A549 (cell line): ENCODE measurements around the gene PXYLP1. TPM values are rescaled to one million over a fixed set of nuclear protein-coding genes. Genes with fewer than 3 reads are reported as not detected.
A peak's percentile ranks its signal among the peaks of the same experiment; 100 is the strongest.
"Not testable (repeated sequence)": the region's sequence is repeated elsewhere in the genome, so short reads cannot be mapped to it uniquely, and the experiment has no call there.

Experiments
- ATAC-seq, 2 experiments: fragments of 200-7000 bp in 1 of 2; fragments of >200 bp in 1 of 2; cut with Nextera tagmentation in 1 of 2; cut with Tn5 transposase in 1 of 2; 3 replicates each; pipeline versions ENCODE4 v1.8.0 to v1.9.1; 2018 to 2020; ENCODE audit warnings: mild to moderate bottlenecking in 1 of 2, moderate library complexity in 1 of 2
- CTCF ChIA-PET: fragments of 300-600 bp; sonication (Branson Sonifier 250); formaldehyde crosslinking; extraction: SDS; loops from one replicate; lab custom pipeline; 2021; ENCODE audit warnings: antibody characterized with exemption, inconsistent platforms; lab: Yijun Ruan, JAX
- POLR2A ChIA-PET: fragments of 350-600 bp; formaldehyde crosslinking; extraction: SDS; loops from one replicate; lab custom pipeline; 2021; ENCODE audit warnings: antibody characterized with exemption, inconsistent platforms; lab: Yijun Ruan, JAX
- DNase-seq, 2 experiments: peaks; one replicate each; pipeline versions ENCODE4 v3.0.0 to v3.0.0-alpha.2; 2011 to 2016; ENCODE audit warnings: low read depth in 1 of 2, low spot score in 1 of 2
- FAIRE-seq: peaks from 2 replicates; lab custom pipeline; 2011; peaks lifted over from hg19 to GRCh38; lab: Jason Lieb, UNC
- H3K27ac ChIP-seq, 2 experiments: fragments of >200 bp; sonication (Bioruptor Twin); formaldehyde crosslinking; 3 replicates each; pipeline ENCODE4 v1.5.1; 2016 to 2017
- H3K4me1 ChIP-seq: fragments of >200 bp; sonication (Bioruptor Twin); formaldehyde crosslinking; 3 replicates; pipeline ENCODE4 v1.6.1; 2016
- H3K4me2 ChIP-seq: fragments of >200 bp; sonication (Bioruptor Twin); formaldehyde crosslinking; 3 replicates; pipeline ENCODE4 v1.6.1; 2016
- H3K4me3 ChIP-seq: fragments of >200 bp; sonication (Bioruptor Twin); formaldehyde crosslinking; 3 replicates; pipeline ENCODE4 v1.5.1; 2016
- H3K9me3 ChIP-seq: fragments of >200 bp; sonication (Bioruptor Twin); formaldehyde crosslinking; 3 replicates; pipeline ENCODE4 v1.6.1; 2016
- BCL3 ChIP-seq: fragments of >200 bp; sonication (Bioruptor Twin); formaldehyde crosslinking; IDR thresholded peaks from 3 replicates; pipeline ENCODE4 v1.6.1; 2016
- CEBPB ChIP-seq, 2 experiments: fragments of >200 bp in 1 of 2; sonication (Bioruptor Twin) in 1 of 2; formaldehyde crosslinking in 1 of 2; IDR thresholded peaks; 2 replicates each; pipeline ENCODE4 v1.6.1; 2012 to 2016
- CHD4 ChIP-seq: fragments of 200-600 bp; sonication (generic); IDR thresholded peaks from 2 replicates; pipeline ENCODE4 v1.6.1; 2016; ENCODE audit warnings: antibody characterized with exemption, mild to moderate bottlenecking, borderline replicate concordance
- CTCF ChIP-seq: fragments of >200 bp; sonication (Bioruptor Twin); formaldehyde crosslinking; IDR thresholded peaks from 3 replicates; pipeline ENCODE4 v1.5.1; 2016
- EP300 ChIP-seq, 2 experiments: fragments of >200 bp; sonication (Bioruptor Twin); formaldehyde crosslinking; IDR thresholded peaks; 2 replicates in 1 of 2; 3 replicates in 1 of 2; pipeline ENCODE4 v1.6.1; 2016 to 2017
- FOSL2 ChIP-seq, 2 experiments: fragments of 450-650 bp in 1 of 2; fragments of >200 bp in 1 of 2; sonication (Bioruptor Twin) in 1 of 2; formaldehyde crosslinking; IDR thresholded peaks; 2 replicates each; pipeline versions ENCODE4 v1.5.0 to v1.6.1; 2016 to 2020; ENCODE audit warnings: mild to moderate bottlenecking in 1 of 2, moderate library complexity in 1 of 2
- FOXS1 ChIP-seq: fragments of 250-450 bp; sonication (Bioruptor Pico); IDR thresholded peaks from 2 replicates; pipeline ENCODE4 v1.5.0; 2020; ENCODE audit warnings: mild to moderate bottlenecking, moderate library complexity
- GATA3 ChIP-seq: IDR thresholded peaks from 2 replicates; pipeline ENCODE4 v1.6.1; 2012; ENCODE audit warnings: borderline replicate concordance
- HOXA7 ChIP-seq: fragments of 250-450 bp; sonication (Bioruptor Pico); IDR thresholded peaks from 2 replicates; pipeline ENCODE4 v1.5.0; 2020; ENCODE audit warnings: mild to moderate bottlenecking, moderate library complexity
- JUN ChIP-seq, 2 experiments: fragments of >200 bp; sonication (Bioruptor Twin); formaldehyde crosslinking; IDR thresholded peaks; 2 replicates in 1 of 2; 3 replicates in 1 of 2; pipeline ENCODE4 v1.6.1; 2016 to 2017
- JUNB ChIP-seq: fragments of >200 bp; sonication (Bioruptor Twin); formaldehyde crosslinking; IDR thresholded peaks from 2 replicates; pipeline ENCODE4 v1.6.1; 2016
- KDM1A ChIP-seq: fragments of 200-600 bp; sonication (generic); IDR thresholded peaks from 2 replicates; pipeline ENCODE4 v1.6.1; 2016; ENCODE audit warnings: low read depth, mild to moderate bottlenecking
- KDM5A ChIP-seq: fragments of 200-600 bp; sonication (generic); IDR thresholded peaks from 2 replicates; pipeline ENCODE4 v1.6.1; 2016; ENCODE audit warnings: antibody characterized with exemption, mild to moderate bottlenecking
- NFE2L2 ChIP-seq: fragments of 150-350 bp; conservative IDR thresholded peaks from 2 replicates; pipeline ENCODE4 v1.6.1; 2014; ENCODE audit warnings: low read length
- RARB ChIP-seq: fragments of 250-450 bp; sonication (Bioruptor Pico); IDR thresholded peaks from 2 replicates; pipeline ENCODE4 v1.8.0; 2021; ENCODE audit warnings: mild to moderate bottlenecking, moderate library complexity
- WGBS: methylation state at CpG from one replicate; pipeline ENCODE4 v1.1.6; 2017; ENCODE audit errors: missing lambda C conversion rate; 5-methylcytosine and 5-hydroxymethylcytosine counted together
- polyA plus RNA-seq, 4 experiments: library from polyadenylated mRNA; depleted of rRNA in 3 of 4; stranded (reverse); fragments of >200 nt; fragmentation: RNase III in 1 of 4; extraction: RNeasy Plus Mini Kit Qiagen cat#74134 plus additional on column Dnase treatment in 1 of 4; gene quantifications; 2 replicates in 3 of 4; 3 replicates in 1 of 4; pipeline ENCODE4 v1.2.3, GENCODE V29; 2011 to 2017
- TF ChIP-seq, protein P1 (sequence below): fragments of 250-450 bp; sonication (Bioruptor Pico); IDR thresholded peaks from 2 replicates; pipeline ENCODE4 v1.5.0; 2020; ENCODE audit warnings: low read depth, mild to moderate bottlenecking, moderate library complexity
- TF ChIP-seq, protein P2 (sequence below): fragments of >200 bp; sonication (Bioruptor Twin); formaldehyde crosslinking; IDR thresholded peaks from 2 replicates; pipeline ENCODE4 v1.6.1; 2016
- TF ChIP-seq, protein P3 (sequence below): fragments of 250-450 bp; sonication (Bioruptor Pico); IDR thresholded peaks from 2 replicates; pipeline ENCODE4 v1.5.0; 2021; ENCODE audit warnings: mild to moderate bottlenecking, moderate library complexity, borderline replicate concordance
- TF ChIP-seq, protein P4 (sequence below): fragments of 200-600 bp; sonication (generic); IDR thresholded peaks from 2 replicates; pipeline ENCODE4 v1.6.1; 2016; ENCODE audit warnings: antibody characterized with exemption, mild to moderate bottlenecking, moderate library complexity

Gene PXYLP1
- polyA plus RNA-seq, 2 of the 4 experiments (the other 2 are of a cell fraction), result 8.0 to 11.7 TPM

GRCh38 chr3:141294848-141295247 lies 63.2 kb downstream of the PXYLP1 start:
- ChIA-PET POLR2A (no interaction called here), CTCF (interaction anchor here (0.9 to 1.6 kb wide), 5 partner anchors 8 to 157 kb away, joined by 3 to 4 read pairs (median 4); partner anchors contain the start of gene PXYLP1)
- peak overlapping the region; percentile 77 for H3K4me2 ChIP-seq
- ATAC-seq (peak in 1 of 2 experiments; percentile 80; a peak in 3 of 6 replicates), FAIRE-seq (no peak), DNase-seq (peak; percentile 30 to 33)
- peaks cover 9% of the 10 kb centered on the region; the same call in 1 of the 3 replicates for H3K4me1 ChIP-seq
- 19% methylated on average over 2 of the region's 2 CpGs for WGBS
- H3K27ac ChIP-seq, result peak overlapping the region; percentile 16 to 37; a peak in 1 of 6 replicates
- H3K4me3 ChIP-seq, result peak overlapping the region; percentile 33; the same call in 2 of the 3 replicates
- TF ChIP-seq JUNB (no peak), HOXA7 (CRISPR knock-in tag) (no peak), FOSL2 (IDR thresholded peaks at IDR 0.05) (no peak), FOSL2 (CRISPR knock-in tag; IDR thresholded peaks at IDR 0.05) (no peak), FOXS1 (CRISPR knock-in tag) (no peak), RARB (CRISPR knock-in tag) (no peak), KDM1A (no peak), CEBPB (IDR thresholded peaks at IDR 0.05) (no peak), JUN (IDR thresholded peaks at IDR 0.05) (no peak)
- TF ChIP-seq, protein P1, sequence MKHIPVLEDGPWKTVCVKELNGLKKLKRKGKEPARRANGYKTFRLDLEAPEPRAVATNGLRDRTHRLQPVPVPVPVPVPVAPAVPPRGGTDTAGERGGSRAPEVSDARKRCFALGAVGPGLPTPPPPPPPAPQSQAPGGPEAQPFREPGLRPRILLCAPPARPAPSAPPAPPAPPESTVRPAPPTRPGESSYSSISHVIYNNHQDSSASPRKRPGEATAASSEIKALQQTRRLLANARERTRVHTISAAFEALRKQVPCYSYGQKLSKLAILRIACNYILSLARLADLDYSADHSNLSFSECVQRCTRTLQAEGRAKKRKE (CRISPR knock-in tag), result no peak
- TF ChIP-seq, protein P2, sequence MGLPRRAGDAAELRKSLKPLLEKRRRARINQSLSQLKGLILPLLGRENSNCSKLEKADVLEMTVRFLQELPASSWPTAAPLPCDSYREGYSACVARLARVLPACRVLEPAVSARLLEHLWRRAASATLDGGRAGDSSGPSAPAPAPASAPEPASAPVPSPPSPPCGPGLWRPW, result no peak
- no peaks in the 10 kb centered on the region for H3K9me3 ChIP-seq

DNA sequence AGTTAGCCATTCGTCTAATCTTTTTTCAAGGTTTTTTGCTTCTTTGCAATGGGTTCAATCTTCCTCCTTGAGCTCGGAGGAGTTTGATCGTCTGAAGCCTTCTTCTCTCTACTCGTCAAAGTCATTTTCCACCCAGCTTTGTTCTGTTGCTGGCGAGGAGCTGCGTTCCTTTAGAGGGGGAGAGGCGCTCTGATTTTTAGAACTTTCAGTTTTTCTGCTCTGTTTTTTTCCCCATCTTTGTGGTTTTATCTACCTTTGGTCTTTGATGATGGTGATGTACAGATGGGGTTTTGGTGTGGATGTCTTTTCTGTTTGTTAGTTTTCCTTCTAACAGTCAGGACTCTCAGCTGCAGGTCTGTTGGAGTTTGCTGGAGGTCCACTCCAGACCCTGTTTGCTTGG lies 68.8 kb downstream of the PXYLP1 start:
- H3K4me2 ChIP-seq, DNase-seq, H3K4me3 ChIP-seq, H3K9me3 ChIP-seq, ATAC-seq, FAIRE-seq, H3K27ac ChIP-seq, POLR2A ChIA-PET: not testable (repeated sequence)
- 85% methylated on average over 7 of the region's 7 CpGs for WGBS
- CTCF ChIA-PET, result interaction anchor here (1.0 to 17.8 kb wide), 3 partner anchors 11 to 157 kb away, joined by 3 to 354 read pairs (median 68); partner anchors contain the start of gene PXYLP1
- peaks cover 26% of the 10 kb centered on the region for H3K4me1 ChIP-seq

DNA sequence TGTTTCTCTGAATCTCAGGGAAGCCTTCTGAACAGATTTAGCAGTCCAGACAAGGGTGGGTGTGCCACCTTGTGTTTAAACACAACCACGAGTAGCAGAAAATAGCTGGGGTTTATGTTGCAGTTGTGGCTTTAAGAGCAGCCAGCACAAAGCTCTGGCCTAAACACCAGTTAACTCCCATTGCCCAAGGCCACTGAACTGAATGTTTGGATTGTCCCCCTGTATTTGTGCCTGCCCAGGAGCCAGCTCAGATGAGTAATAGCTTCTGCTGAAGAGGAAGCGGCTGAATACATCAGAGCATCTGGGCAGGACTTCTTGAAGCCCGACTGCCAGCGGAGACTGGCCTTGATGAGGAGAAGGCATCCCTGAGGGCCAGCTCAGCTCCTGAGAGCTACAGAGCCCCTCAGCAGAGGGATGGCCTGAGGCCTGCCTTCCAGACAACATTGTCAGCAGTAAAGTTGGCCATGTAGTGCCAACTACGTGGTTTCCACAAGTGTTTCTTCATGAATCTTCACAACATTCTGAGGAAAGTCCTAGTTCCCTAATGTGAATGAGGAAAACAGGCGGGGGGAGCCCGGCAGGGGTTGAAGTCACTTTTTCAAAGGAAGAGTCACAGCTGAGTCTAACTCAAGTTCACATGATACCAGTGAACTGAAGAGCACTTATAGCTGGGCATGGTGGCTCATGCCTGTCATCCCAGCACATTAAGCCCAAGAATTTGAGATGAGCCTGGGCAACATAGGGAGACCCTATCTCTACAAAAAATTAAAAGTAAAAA lies 70.9 kb downstream of the PXYLP1 start:
- H3K4me2 ChIP-seq, result peak overlapping the region; percentile 50
- CTCF ChIA-PET, result interaction anchor here (0.6 to 17.8 kb wide), 28 partner anchors 8 to 574 kb away, joined by 3 to 354 read pairs (median 4); partner anchors contain the start of gene PXYLP1
- peaks cover 34% of the 10 kb centered on the region for H3K4me1 ChIP-seq
- no peak overlapping the region for H3K4me3 ChIP-seq
- FAIRE-seq, result no peak
- POLR2A ChIA-PET, result interaction anchor here (0.6 to 1.0 kb wide), 2 partner anchors 9 to 70 kb away, joined by 3 to 6 read pairs; no protein-coding TSS in a partner anchor
- peak overlapping the region; percentile 64 to 70 for H3K27ac ChIP-seq
- ATAC-seq, result peak; percentile 42 to 50; a peak in 5 of 6 replicates
- H3K9me3 ChIP-seq, result no peaks in the 10 kb centered on the region
- DNase-seq, result peak; percentile 28 to 66
- 46% methylated on average over 7 of the region's 7 CpGs for WGBS
- TF ChIP-seq, protein P1 (CRISPR knock-in tag), result no peak
- TF ChIP-seq BCL3 (no peak), NFE2L2 (no peak), KDM5A (no peak), GATA3 (no peak), EP300 (IDR thresholded peaks at IDR 0.05) (no peak), CTCF (0 out of 3 replicates have a peak, but pooled peaks have one; percentile 21), CHD4 (no peak)
- TF ChIP-seq, protein P3, sequence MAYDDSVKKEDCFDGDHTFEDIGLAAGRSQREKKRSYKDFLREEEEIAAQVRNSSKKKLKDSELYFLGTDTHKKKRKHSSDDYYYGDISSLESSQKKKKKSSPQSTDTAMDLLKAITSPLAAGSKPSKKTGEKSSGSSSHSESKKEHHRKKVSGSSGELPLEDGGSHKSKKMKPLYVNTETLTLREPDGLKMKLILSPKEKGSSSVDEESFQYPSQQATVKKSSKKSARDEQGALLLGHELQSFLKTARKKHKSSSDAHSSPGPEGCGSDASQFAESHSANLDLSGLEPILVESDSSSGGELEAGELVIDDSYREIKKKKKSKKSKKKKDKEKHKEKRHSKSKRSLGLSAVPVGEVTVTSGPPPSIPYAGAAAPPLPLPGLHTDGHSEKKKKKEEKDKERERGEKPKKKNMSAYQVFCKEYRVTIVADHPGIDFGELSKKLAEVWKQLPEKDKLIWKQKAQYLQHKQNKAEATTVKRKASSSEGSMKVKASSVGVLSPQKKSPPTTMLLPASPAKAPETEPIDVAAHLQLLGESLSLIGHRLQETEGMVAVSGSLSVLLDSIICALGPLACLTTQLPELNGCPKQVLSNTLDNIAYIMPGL, result no peak
- TF ChIP-seq, protein P4, sequence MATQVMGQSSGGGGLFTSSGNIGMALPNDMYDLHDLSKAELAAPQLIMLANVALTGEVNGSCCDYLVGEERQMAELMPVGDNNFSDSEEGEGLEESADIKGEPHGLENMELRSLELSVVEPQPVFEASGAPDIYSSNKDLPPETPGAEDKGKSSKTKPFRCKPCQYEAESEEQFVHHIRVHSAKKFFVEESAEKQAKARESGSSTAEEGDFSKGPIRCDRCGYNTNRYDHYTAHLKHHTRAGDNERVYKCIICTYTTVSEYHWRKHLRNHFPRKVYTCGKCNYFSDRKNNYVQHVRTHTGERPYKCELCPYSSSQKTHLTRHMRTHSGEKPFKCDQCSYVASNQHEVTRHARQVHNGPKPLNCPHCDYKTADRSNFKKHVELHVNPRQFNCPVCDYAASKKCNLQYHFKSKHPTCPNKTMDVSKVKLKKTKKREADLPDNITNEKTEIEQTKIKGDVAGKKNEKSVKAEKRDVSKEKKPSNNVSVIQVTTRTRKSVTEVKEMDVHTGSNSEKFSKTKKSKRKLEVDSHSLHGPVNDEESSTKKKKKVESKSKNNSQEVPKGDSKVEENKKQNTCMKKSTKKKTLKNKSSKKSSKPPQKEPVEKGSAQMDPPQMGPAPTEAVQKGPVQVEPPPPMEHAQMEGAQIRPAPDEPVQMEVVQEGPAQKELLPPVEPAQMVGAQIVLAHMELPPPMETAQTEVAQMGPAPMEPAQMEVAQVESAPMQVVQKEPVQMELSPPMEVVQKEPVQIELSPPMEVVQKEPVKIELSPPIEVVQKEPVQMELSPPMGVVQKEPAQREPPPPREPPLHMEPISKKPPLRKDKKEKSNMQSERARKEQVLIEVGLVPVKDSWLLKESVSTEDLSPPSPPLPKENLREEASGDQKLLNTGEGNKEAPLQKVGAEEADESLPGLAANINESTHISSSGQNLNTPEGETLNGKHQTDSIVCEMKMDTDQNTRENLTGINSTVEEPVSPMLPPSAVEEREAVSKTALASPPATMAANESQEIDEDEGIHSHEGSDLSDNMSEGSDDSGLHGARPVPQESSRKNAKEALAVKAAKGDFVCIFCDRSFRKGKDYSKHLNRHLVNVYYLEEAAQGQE, result no peak
